ENCODE data around the gene DUSP1. TPM values are rescaled to one million over a fixed set of nuclear protein-coding genes. Genes with fewer than 3 reads are reported as not detected.

The DUSP1 gene
- total and polyA plus RNA-seq, 2 of the 13 experiments (the other 11 are each of a cell fraction or from before 2014, with no cell fraction given), result 27.1 to 55.5 TPM

- TF ChIP-seq, protein P1, sequence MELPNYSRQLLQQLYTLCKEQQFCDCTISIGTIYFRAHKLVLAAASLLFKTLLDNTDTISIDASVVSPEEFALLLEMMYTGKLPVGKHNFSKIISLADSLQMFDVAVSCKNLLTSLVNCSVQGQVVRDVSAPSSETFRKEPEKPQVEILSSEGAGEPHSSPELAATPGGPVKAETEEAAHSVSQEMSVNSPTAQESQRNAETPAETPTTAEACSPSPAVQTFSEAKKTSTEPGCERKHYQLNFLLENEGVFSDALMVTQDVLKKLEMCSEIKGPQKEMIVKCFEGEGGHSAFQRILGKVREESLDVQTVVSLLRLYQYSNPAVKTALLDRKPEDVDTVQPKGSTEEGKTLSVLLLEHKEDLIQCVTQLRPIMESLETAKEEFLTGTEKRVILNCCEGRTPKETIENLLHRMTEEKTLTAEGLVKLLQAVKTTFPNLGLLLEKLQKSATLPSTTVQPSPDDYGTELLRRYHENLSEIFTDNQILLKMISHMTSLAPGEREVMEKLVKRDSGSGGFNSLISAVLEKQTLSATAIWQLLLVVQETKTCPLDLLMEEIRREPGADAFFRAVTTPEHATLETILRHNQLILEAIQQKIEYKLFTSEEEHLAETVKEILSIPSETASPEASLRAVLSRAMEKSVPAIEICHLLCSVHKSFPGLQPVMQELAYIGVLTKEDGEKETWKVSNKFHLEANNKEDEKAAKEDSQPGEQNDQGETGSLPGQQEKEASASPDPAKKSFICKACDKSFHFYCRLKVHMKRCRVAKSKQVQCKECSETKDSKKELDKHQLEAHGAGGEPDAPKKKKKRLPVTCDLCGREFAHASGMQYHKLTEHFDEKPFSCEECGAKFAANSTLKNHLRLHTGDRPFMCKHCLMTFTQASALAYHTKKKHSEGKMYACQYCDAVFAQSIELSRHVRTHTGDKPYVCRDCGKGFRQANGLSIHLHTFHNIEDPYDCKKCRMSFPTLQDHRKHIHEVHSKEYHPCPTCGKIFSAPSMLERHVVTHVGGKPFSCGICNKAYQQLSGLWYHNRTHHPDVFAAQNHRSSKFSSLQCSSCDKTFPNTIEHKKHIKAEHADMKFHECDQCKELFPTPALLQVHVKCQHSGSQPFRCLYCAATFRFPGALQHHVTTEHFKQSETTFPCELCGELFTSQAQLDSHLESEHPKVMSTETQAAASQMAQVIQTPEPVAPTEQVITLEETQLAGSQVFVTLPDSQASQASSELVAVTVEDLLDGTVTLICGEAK (IDR thresholded peaks at IDR 0.05), result no peak
- TF ChIP-seq, protein P1 (CRISPR knock-in tag; IDR thresholded peaks at IDR 0.05), result no peak; the same call in 1 of the 2 replicates
- TF ChIP-seq ZNF292 (CRISPR knock-in tag; IDR thresholded peaks at IDR 0.05; ENCODE audit: borderline replicate concordance, low read depth) (peak; percentile 93; the same call in 1 of the 2 replicates), NR2F1 (CRISPR knock-in tag; IDR thresholded peaks at IDR 0.05) (peak in 1 of 2 experiments; percentile 46; a peak in 1 of 4 replicates), SMYD3 (CRISPR knock-in tag; IDR thresholded peaks at IDR 0.05) (no peak), ZBTB26 (CRISPR knock-in tag; IDR thresholded peaks at IDR 0.05; ENCODE audit: borderline replicate concordance) (0 out of 2 replicates have a peak, but pooled peaks have one; percentile 16), YY1 (IDR thresholded peaks at IDR 0.05; ENCODE audit: insufficient read depth, insufficient replicate concordance, low read depth, low read length) (peak; percentile 29), PHF21A (CRISPR knock-in tag; IDR thresholded peaks at IDR 0.05) (peak; percentile 72; the same call in 1 of the 2 replicates), POLR2A (IDR thresholded peaks at IDR 0.05; ENCODE audit: insufficient read depth in 1 of 2, low read depth in 2 of 2, low read length in 2 of 2) (peak in 1 of 2 experiments; percentile 81; a peak in 2 of 4 replicates), SMAD3 (CRISPR knock-in tag; IDR thresholded peaks at IDR 0.05) (peak; percentile 84; the same call in 1 of the 2 replicates), RBFOX2 (IDR thresholded peaks at IDR 0.05; ENCODE audit: low read depth, low read length) (no peak; the same call in 1 of the 2 replicates)
- TF ChIP-seq, protein P2, sequence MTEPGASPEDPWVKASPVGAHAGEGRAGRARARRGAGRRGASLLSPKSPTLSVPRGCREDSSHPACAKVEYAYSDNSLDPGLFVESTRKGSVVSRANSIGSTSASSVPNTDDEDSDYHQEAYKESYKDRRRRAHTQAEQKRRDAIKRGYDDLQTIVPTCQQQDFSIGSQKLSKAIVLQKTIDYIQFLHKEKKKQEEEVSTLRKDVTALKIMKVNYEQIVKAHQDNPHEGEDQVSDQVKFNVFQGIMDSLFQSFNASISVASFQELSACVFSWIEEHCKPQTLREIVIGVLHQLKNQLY (CRISPR knock-in tag; IDR thresholded peaks at IDR 0.05), result no peak
- TF ChIP-seq, protein P3, sequence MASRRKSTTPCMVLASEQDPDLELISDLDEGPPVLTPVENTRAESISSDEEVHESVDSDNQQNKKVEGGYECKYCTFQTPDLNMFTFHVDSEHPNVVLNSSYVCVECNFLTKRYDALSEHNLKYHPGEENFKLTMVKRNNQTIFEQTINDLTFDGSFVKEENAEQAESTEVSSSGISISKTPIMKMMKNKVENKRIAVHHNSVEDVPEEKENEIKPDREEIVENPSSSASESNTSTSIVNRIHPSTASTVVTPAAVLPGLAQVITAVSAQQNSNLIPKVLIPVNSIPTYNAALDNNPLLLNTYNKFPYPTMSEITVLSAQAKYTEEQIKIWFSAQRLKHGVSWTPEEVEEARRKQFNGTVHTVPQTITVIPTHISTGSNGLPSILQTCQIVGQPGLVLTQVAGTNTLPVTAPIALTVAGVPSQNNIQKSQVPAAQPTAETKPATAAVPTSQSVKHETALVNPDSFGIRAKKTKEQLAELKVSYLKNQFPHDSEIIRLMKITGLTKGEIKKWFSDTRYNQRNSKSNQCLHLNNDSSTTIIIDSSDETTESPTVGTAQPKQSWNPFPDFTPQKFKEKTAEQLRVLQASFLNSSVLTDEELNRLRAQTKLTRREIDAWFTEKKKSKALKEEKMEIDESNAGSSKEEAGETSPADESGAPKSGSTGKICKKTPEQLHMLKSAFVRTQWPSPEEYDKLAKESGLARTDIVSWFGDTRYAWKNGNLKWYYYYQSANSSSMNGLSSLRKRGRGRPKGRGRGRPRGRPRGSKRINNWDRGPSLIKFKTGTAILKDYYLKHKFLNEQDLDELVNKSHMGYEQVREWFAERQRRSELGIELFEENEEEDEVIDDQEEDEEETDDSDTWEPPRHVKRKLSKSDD (CRISPR knock-in tag; IDR thresholded peaks at IDR 0.05; ENCODE audit: low read depth), result peak; percentile 40; the same call in 1 of the 2 replicates
Observed at GRCh38 chr5:172775326-172776234, 4.6 kb upstream of the DUSP1 start (continued).
